GM18508 (cell line): Measurements from ENCODE around the gene KIAA0232.
"Not testable (repeated sequence)": the region's sequence is repeated elsewhere in the genome, so short reads cannot be mapped to it uniquely, and the experiment has no call there.

Experiments used
- ATAC-seq: cut with Tn5 transposase; IDR thresholded peaks from one replicate; pipeline ENCODE4 v1.9.1; 2021; ENCODE audit warnings: moderate number of reproducible peaks; ENCODE audit not compliant: insufficient read depth, unreplicated experiment

KIAA0232 gene

DNA sequence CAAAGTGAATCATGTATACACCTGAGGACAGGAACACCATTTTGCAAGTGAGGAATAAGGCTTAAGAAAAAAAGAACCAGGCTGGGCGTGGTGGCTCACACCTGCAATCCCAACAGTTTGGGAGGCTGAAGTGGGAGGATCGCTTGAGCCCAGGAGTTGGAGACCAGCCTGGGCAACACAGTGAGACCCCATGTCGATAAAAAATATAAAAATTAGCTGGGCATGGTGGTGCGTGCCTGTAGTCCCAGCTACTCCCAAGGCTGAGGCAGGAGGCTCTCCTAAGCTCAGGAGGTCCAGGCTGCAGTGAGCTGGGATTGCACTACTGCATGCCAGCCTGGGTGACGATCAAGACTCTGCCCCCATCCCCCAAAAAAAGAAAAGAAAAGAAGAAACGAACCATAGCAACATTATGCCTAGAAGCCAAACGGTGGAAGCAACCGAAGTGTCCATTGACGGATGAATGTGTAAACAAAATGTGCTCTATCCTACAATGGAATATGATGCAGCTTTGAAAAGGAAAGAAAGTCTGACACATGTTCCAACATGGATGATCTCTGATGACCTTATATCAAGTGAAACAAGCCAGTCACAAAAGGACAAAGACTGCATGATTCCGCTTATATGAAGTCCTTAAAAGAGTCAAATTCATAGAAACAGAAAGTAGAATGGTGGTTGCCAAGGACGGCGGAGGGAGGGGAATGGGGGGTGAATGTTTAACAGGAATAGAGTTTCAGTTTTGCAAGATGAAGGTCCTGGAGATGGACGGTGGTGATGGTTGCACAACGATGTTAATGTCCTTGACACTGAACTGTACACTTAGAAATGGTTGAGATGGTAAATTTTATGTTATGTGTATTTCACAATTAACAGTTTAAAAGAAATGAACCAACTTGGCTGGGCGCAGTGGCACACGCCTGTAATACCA is 8.6 kb upstream of the KIAA0232 start:
- no peak for ATAC-seq

DNA sequence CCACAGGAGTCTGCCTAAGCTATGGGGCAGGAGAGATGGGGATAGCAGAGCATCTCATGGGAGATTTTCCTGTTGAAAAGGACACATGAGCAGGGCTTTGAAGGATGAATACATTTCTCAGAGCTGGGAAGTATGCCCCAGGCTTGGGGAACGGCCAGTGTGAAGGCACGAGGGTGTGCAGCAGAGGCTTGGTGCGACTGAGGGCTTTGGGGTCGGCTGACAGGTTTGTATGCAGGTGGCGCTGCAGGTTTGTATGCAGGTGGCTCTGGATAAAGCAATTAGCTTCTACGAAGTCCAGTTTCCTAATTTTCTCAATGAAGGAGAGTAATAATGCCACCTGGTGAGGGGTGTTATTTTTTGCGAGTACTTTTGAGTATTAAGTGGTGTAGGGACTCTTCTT is 6.8 kb upstream of the KIAA0232 start:
- ATAC-seq: no peak

DNA sequence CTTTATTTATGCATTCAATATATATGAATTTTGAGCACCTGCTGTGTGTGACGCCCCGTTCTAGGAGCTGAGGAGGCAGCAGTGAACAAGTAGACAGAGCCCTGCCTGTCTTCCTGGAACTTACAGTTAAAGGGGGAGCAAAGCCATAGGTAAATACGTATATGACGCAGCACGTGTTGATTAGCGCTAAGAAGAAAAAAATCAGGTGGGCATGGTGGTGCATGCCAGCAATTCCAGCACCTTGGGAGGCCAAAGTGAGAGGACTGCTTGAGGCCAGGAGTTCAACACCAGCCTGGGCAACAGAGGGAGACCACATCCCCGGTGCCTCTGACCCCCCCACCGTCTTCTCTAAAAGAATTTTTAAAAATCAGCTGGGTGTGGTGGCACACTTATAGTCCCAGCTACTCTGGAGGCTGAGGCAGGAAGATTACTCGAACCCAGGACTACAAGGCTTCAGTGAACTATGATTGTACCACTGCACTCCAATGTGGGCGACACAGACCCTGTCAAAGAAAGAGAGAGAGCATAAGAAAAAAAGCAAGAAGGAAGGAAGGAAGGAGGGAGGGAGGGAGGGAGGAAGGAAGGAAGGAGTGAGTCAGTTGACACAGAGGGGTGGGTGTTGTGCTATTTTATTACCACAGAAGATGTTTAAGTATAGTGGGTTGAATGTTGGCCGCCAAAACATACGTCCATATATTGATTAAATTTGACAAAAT is 5.4 kb upstream of the KIAA0232 start:
- ATAC-seq: no peak

DNA sequence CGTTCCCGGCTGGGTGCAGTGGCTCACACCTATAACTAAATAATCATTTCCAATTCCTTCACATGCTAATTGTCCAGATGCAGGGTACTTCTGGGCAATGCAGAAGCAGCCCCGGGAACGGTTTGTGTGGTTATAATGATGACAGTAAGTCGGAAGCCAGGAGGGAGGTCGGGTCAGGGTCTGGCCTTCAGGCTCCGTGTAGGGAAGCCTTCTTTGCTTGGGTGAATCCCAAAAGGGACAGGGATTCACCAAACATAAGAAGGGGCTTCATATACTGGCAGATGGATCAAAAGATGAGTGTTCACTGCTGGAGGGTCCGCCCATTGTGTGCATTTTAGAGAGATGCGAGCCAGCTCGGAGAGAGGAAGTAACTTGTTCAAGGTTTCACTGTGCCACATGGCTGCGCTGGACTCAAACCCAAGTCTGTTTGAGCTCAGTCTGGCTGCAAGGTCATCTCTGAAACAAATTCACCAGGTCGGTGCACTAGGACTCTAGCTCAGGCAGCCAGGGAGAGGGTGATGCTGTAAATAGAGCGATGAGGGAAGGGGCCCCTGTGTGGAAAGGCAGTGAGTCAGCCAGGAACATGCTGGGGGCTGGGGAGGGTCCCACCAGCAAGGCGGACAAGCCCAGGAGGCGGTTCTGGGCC is 4.8 kb upstream of the KIAA0232 start:
- no peak for ATAC-seq

DNA sequence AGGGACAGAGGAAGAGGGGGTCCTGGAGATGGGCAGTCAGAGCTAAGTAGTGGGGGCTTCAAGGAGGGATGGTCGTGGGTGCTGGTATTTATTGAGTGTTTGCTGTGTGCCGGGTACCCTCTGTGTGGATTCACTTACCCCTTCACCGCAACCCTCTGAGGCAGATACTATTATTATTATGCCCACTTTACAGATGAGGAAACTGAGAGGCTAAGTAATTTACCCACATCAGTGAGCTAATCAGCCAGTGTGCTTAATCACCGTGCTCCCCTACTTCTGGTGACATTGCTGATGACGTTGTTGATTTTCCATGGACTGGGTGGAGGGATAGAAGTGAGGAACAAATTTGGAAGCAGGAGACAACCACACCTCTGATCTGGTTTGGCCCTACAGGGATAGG is 4.1 kb upstream of the KIAA0232 start:
- no peak for ATAC-seq

DNA sequence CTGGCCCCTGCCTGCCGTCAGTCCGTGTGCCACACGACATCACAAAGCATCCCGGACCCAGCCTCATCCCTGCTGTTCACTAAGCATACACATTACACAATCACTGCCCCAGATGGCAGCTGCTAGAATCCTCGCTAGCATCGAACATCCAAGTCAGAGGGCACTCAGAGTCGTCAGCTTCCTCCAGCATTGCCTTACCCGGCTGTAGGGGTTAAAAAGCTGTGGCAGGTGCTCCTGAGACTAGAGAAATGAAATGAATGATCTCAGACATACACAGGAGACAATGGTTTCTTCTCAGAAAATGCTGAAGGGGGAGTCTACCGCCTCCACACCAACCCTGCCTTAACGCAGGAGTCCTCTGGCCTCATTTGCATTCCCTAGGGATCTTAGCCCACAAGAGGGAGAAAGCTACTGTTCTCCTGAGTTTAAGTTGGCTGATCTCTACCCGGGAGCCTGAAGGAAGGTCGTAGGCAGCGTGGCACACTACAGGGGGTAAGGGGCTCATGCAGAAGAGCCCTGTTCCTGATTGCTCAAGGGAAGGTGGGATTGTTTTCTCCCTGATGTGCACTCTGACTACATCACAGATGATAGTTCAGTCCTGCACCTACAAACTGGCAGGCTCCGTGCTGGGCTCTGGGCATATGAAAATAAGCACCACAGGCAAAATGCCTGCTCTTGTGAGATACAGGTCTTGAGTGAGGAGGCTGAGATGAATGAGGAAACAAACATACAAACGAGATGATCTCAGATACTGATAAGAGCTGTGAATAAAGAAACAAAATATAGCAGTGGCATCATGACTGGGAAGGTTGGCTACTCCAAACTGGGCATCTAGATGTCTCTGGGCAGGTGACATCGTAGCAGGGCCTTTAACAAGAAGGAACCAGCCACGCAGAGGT is 2.6 kb upstream of the KIAA0232 start:
- ATAC-seq: no peak

DNA sequence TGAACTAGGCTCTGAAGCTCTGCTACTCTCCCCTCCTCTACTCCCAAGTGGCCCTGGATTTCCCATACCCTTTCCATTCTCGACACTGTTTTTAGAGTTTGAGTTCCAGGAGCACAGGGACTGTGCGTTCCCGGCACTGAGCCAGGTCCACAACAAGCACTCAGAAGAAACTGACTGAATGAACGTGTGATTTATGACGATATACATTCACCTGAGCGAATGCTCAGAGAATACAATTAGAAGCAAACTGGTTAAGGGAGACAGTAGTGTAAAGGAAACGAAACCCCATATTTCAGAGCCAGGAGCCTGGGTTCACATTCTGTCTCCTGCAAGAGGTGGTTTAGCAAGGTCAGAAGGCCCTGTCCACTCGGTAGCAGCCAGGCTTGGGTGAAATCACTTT is 1.4 kb upstream of the KIAA0232 start:
- ATAC-seq: no peak

DNA sequence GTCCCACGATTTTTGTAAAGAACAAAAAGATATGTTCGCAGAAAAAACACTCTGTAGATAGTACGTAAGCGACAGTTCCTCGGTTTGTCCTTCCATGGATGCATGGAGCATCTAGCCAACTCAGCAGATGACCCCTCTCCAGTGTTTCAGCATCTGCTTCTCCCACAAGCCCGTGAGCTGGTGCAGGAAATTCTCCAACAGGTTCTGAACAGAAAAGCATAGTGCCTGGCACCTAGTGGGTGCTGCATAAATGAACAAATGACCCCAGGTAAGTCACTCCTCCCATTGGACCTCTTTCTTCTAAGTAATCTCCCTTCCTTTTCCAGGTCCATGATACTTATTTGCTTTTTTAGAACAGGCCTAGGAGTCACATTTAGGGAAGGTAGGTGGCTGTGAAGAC is 966 bp upstream of the KIAA0232 start:
- no peak for ATAC-seq

DNA sequence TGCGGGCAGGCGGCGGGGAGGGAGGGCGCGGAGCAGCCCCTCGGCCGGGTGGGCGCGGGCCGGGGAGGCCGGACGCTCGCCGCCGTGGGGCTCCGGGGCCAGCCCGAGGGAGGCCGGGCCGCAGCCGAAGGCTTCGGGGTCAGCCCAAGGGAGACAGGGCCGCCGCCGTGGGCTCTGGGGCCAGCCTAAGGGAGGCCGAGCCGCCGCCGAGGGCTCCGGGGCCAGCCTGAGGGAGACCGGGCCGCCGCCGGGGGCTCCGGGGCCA is 251 bp downstream of the KIAA0232 start:
- no peak for ATAC-seq

DNA sequence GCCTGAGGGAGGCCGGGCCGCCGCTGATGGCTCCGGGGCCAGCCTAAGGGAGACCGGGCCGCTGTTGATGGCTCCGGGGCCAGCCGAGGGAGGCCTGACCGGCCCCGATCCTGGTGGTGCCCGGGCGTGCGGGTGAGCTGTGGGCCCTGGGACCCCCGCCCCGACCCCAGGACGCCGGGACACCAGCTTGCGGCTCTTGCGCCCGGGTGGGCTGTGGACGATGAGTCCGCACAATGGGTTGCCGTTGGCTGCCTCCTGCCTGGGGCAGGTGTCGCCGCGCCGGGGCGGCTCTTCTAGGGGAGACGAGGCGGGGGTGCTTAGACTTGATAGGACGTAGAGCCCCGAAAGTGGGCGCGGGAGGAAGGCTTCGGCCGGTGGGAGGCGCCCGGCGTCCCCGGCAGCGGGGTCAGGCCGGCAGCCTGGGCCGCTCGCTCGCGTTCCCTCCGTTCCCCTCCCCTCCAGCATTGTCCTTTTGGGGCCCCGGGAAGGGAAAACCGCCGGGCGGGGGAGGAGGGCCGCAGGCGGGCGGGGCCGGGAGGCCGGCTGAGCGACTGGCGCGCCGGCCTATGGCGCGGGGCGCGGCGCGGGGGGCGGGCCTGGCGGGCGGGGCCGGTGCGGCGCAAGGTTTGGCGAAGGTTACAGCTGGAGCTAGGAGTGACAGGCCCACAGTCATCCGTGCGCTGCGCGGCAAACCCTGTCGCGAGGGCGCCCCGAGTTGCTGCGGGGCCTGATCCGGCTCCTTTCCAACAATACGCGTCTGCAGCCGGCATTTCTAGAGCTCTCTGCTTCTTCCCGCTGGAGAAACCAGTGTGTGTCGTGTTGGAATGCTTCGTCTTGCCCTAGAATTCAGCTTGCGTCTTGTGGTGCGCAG is 819 bp downstream of the KIAA0232 start:
- ATAC-seq: peak; percentile 58

DNA sequence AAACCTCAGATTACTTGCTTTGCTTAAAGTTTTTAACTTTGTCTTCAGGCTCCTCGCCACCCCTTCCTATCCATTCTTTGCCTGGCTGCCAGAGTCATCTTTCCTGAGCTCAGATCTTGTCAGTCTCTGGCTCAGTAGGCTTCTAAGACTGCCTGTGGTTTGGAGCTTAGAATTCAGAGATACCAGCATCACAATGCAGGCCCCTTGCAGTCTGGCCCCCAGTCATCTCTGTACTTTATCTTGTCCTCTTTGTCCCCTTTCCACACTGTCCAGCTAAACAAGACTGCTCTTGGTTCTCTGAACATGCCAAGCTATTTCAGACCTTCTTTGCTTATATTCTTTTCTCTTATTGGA is 3.0 kb downstream of the KIAA0232 start:
- ATAC-seq: no peak

DNA sequence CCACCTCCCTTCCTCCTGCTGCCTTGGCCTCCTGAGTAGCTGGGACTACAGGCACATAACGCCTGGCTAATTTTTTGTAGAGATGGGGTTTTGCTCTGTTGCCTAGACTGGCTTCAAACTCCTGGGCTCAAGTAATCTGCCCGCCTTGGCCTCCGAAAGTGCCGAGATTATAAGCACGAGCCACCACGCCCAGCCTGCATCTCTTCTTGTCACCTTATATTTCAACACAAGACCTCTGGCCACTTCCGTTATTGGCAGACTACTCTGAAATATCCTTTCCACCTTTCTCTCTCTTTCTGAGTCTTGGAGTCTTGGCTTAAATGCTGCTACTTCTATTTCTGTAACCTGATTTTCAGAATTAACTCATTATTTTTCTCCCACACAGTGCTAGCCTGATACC is 5.6 kb downstream of the KIAA0232 start:
- ATAC-seq: no peak

DNA sequence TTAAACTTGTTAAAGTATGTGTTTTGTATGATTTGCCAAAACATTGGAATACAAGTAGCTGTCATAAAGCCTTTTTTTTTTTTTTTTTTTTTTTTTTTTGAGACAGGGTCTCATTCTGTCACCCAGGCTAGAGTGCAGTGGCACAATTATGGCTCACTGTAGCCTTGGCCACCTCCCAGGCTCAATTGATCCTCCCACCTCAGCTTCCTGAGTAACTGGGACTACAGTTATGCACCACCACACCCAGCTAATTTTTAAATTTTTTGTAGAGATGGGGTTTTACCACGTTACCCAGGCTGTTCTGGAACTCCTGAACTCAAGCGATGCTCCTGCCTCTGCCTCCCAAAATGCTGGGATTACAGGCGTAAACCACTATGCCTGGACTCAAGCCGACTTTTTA is 8.7 kb downstream of the KIAA0232 start:
- not testable (repeated sequence) for ATAC-seq

DNA sequence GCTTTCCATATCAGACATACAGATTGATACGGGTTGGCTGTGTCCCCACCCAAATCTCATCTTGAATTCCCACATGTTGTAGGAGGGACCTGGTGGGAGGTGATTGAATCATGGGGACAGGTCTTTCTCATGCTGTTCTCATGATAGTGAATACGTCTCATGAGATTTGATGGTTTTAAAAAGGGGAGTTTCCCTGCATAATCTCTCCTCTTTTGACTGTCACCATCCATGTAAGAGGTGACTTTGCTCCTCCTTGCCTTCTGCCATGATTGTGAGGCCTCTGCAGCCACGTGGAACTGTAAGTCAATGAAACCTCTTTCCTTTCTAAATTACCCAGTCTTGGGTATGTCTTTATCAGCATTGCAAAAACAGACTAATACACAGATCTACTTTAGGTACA is 9.3 kb downstream of the KIAA0232 start:
- not testable (repeated sequence) for ATAC-seq

DNA sequence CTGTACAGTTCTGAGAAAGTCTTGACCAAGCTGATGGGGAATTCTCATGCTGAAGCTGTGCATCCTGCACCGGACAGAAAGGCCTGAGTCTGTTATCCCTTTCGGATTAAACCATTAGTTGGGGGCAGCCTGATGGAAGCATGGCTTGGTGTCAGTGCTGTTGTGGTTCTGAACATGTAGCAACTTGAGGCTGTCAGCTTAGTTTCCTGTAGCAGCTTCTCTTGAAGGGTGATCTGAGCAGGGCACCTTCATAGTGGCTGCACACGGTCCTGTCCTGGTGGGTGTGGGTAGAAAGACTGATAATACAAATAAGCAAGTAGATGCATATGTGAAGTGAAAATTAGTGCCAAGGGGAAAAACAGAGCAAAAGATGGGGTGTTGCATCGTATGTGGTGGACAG is 11.7 kb downstream of the KIAA0232 start:
- ATAC-seq: no peak

DNA sequence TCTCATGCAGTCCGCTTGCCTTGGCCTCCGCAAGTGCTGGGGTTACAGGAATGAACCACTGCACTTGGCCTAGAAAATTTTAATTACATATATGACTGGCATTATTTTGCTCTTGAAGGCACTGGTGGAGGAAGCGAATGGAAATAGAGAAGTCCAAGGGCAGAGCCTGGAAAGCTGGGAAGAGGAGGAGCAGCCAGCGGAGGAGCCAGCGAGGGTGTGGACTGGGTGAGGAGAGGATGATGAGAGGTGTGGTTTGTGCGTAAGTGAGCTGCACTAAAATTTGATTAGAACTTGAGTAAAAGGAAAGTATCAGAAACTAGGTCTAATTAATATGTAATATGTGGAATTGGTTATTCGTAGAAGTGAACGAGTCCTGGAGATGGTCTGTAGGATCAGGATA is 13.3 kb downstream of the KIAA0232 start:
- no peak for ATAC-seq

DNA sequence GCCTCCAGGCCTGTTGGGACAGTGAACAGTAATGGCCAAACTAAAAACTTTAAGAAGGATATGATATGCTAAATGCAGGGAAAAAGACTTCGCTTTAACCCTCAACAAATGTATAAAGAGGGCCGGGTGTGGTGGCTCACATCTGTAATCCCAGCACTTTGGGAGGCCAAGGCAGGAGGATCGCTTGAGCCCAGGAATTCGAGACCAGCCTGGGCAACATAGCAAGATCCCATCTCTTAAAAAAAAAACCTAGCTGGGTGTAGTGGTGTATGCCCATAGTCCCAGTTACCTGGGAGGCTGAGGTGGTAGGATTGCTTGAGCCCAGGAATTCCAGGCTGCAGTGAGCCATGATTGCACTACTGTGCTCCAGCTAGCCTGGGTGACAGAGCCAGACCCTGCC is 14.8 kb downstream of the KIAA0232 start:
- not testable (repeated sequence) for ATAC-seq

DNA sequence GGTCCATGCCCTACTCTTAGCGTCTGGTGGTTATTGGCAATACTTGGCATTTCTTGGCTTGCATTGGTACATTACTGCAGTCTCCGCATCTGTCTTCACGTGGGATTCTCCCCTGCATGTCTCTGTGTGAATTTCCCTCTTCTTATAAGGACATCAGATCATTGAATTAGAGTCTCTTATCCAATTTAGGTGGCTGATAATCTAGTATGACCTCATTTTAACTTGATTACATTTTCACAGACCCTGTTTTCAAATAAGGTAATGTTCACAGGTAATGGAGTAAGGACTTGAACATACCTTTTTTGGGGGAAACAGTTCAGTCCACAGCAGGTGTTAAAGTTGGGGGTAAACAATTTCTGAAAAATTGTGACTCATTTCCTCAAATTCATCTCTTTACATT is 16.6 kb downstream of the KIAA0232 start:
- ATAC-seq: no peak

DNA sequence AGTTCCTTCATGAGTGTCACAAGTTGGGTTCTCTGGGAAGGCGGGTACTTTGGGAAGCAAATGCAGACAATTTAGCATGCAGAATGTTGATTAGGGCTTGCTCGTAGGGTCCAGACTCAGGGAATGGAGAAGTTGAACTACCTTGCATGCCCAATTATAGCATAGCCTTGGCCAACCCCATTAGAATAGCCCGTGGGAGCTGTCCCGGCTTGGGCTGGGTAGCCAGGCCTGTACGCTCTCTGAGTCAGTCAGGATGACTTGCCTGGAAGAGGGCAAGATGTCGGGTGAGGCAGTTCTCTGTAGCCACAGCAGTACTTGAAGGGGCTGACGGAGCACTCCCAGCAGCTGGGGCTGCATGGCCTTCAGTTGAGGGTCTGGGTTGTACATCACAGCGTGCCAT is 19.5 kb downstream of the KIAA0232 start:
- no peak for ATAC-seq

DNA sequence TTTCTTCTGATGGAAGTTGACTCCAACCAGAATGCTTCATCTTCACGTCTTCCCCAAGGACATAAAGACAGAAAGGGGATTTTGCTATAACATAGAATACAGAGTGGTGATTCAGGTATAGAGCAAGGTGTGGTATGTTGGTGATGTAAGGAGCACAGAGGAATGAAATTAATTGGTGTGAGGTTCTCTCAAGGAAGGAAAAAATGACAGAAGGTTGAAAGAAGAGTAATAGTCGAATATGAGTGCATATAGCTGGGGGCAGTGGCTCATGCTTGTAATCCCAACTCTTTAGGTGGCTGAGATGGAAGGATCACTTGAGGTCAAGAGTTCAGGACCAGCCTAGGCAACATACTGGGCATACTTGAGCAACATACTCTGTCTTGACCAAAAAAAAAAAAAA is 20.1 kb downstream of the KIAA0232 start:
- ATAC-seq: no peak
